Smooth muscle cell (in vitro differentiated cells): ENCODE data around the gene SLC39A11. TPM values are rescaled to one million over a fixed set of nuclear protein-coding genes. Genes with fewer than 3 reads are reported as not detected.
A peak's percentile ranks its signal among the peaks of the same experiment; 100 is the strongest.

Experiments
- DNase-seq: peaks from one replicate; lab custom pipeline; 2025; ENCODE audit not compliant: unreplicated experiment; lab: John Stamatoyannopoulos, UW
- H2AFZ ChIP-seq: fragments of 200-600 bp; sonication (generic); 2 replicates; pipeline ENCODE4 v1.6.0; 2016; ENCODE audit warnings: antibody characterized with exemption, low read depth, mild to moderate bottlenecking
- H3F3A ChIP-seq: fragments of 200-600 bp; sonication (generic); 2 replicates; pipeline ENCODE4 v1.6.0; 2017; ENCODE audit warnings: antibody characterized with exemption, low read depth
- H3K27ac ChIP-seq: fragments of 200-600 bp; sonication (generic); 2 replicates; pipeline ENCODE4 v1.5.1; 2016; ENCODE audit warnings: low read depth, mild to moderate bottlenecking
- H3K27me3 ChIP-seq: fragments of 200-600 bp; sonication (generic); 2 replicates; pipeline ENCODE4 v1.6.1; 2016; ENCODE audit warnings: low read depth, mild to moderate bottlenecking
- H3K36me3 ChIP-seq: fragments of 200-600 bp; sonication (generic); 2 replicates; pipeline ENCODE4 v1.5.1; 2016; ENCODE audit warnings: low read depth
- H3K4me1 ChIP-seq: fragments of 200-600 bp; sonication (generic); 2 replicates; pipeline ENCODE4 v1.5.1; 2016; ENCODE audit warnings: low read depth
- H3K4me2 ChIP-seq: fragments of 200-600 bp; sonication (generic); 2 replicates; pipeline ENCODE4 v1.6.0; 2016; ENCODE audit warnings: mild to moderate bottlenecking
- H3K4me3 ChIP-seq: fragments of 200-600 bp; sonication (generic); 2 replicates; pipeline ENCODE4 v1.5.1; 2016; ENCODE audit warnings: mild to moderate bottlenecking
- H3K79me2 ChIP-seq: fragments of 200-600 bp; sonication (generic); 2 replicates; pipeline ENCODE4 v1.6.0; 2016; ENCODE audit warnings: low read depth, mild to moderate bottlenecking
- H3K9ac ChIP-seq: fragments of 200-600 bp; sonication (generic); 2 replicates; pipeline ENCODE4 v1.6.0; 2016; ENCODE audit warnings: low read depth
- H3K9me3 ChIP-seq: fragments of 200-600 bp; sonication (generic); replicated peaks from 2 replicates; pipeline ENCODE4 v1.5.1; 2016; ENCODE audit warnings: low read depth
- H4K20me1 ChIP-seq: fragments of 200-600 bp; sonication (generic); 2 replicates; pipeline ENCODE4 v1.6.0; 2016; ENCODE audit warnings: low read depth
- CTCF ChIP-seq: fragments of 200-600 bp; sonication (generic); IDR thresholded peaks from 2 replicates; pipeline ENCODE4 v1.5.1; 2017; ENCODE audit warnings: borderline replicate concordance, mild to moderate bottlenecking, antibody characterized with exemption; ENCODE audit not compliant: insufficient read depth, poor library complexity, severe bottlenecking
- WGBS: methylation state at CpG from one replicate; pipeline ENCODE4 v1.1.7; 2016; ENCODE audit warnings: low lambda C conversion rate; 5-methylcytosine and 5-hydroxymethylcytosine counted together
- polyA plus RNA-seq: library from polyadenylated mRNA; unstranded; fragments of >200 nt; fragmentation: Nextera tagmentation; extraction: Ambion mirVana; gene quantifications from 2 replicates; pipeline ENCODE4 v1.2.1, GENCODE V29; 2016
- total RNA-seq: library from RNA; depleted of rRNA; stranded (reverse); fragments of >200 nt; gene quantifications from 2 replicates; pipeline ENCODE4 v1.2.3, GENCODE V29; 2014

The SLC39A11 gene
- total and polyA plus RNA-seq, 2 experiments from 2014 or later = 9.2 to 36.7 TPM

DNA sequence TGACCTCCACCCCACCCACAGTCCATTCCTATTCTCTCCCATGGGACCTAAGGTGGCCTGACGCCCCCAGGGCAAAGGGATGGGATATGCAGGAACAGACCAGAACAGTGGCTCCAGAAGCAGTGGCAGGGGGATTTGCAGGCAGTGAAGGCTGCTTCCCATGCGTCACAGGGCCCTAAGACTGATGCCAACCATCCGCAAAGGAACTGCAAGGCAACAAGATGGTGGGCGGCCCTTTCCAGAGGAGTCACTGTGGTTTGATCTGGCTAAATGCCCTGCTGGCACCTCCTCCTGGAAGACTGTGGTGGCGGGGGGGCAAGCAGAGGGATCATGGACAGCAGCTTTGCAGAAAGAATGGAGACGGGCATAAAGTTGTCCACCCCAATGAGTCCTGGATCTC is 4.4 kb upstream of the SLC39A11 start:
- H3K9me3 ChIP-seq = no peaks in the 10 kb centered on the region
- H4K20me1 ChIP-seq = no peaks in the 10 kb centered on the region
- H3K27ac ChIP-seq = no peak overlapping the region
- DNase-seq = no peak
- TF ChIP-seq CTCF = no peak
- H3K36me3 ChIP-seq = no peaks in the 10 kb centered on the region
- H3K79me2 ChIP-seq = no peaks in the 10 kb centered on the region
- 88% methylated on average over 6 of the region's 6 CpGs for WGBS
- H3K4me2 ChIP-seq = no peak overlapping the region
- H3K4me1 ChIP-seq = peaks cover 3% of the 10 kb centered on the region
- H3F3A ChIP-seq = no peaks in the 10 kb centered on the region
- no peak overlapping the region for H3K9ac ChIP-seq
- peaks cover 6% of the 10 kb centered on the region for H3K27me3 ChIP-seq
- H2AFZ ChIP-seq = no peak overlapping the region
- no peak overlapping the region for H3K4me3 ChIP-seq

GRCh38 chr17:73096211-73096610 is 3.7 kb upstream of the SLC39A11 start:
- Histone ChIP-seq H3K27ac (no peak overlapping the region), H3F3A (no peaks in the 10 kb centered on the region), H4K20me1 (no peaks in the 10 kb centered on the region), H3K9me3 (no peaks in the 10 kb centered on the region), H3K9ac (no peak overlapping the region), H3K4me3 (no peak overlapping the region), H3K36me3 (no peaks in the 10 kb centered on the region), H3K4me2 (no peak overlapping the region), H3K4me1 (peaks cover 3% of the 10 kb centered on the region), H3K27me3 (peaks cover 6% of the 10 kb centered on the region), H2AFZ (no peak overlapping the region), H3K79me2 (no peaks in the 10 kb centered on the region)
- no peak for TF ChIP-seq CTCF
- no peak for DNase-seq
- 90% methylated on average over 6 of the region's 6 CpGs for WGBS

DNA sequence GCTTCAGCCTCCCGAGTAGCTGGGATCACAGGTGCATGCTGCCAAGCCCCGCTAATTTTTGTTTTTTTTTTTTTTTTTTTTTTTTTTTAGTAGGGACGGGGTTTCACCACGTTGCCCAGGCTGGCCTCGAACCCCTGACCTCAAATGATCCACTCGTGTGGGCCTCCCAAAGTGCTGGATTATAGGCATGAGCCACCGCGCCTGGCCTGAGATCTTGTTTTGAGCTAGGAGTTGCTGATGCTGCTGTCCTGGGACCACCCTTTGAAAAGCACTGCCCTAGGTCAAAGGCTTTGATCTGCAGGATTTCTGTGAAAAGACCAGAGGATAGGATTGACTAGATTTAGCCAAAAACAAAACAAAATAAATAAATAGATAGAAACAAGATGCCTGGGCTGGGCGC is 798 bp upstream of the SLC39A11 start:
- no peak overlapping the region for H3K27ac ChIP-seq
- no peaks in the 10 kb centered on the region for H3F3A ChIP-seq
- DNase-seq = no peak
- H2AFZ ChIP-seq = no peak overlapping the region
- H3K4me1 ChIP-seq = peaks cover 3% of the 10 kb centered on the region
- H3K9ac ChIP-seq = no peak overlapping the region
- 83% methylated on average over 9 of the region's 9 CpGs for WGBS
- no peak overlapping the region for H3K4me2 ChIP-seq
- TF ChIP-seq CTCF = no peak
- H4K20me1 ChIP-seq = no peaks in the 10 kb centered on the region
- H3K36me3 ChIP-seq = no peaks in the 10 kb centered on the region
- H3K27me3 ChIP-seq = no peaks in the 10 kb centered on the region
- H3K4me3 ChIP-seq = no peak overlapping the region
- H3K79me2 ChIP-seq = no peaks in the 10 kb centered on the region
- H3K9me3 ChIP-seq = no peaks in the 10 kb centered on the region

- H4K20me1 ChIP-seq = no peaks in the 10 kb centered on the region
- H3K27ac ChIP-seq = no peak overlapping the region
- no peaks in the 10 kb centered on the region for H3K36me3 ChIP-seq
- peak overlapping the region; percentile 61 for H3K4me3 ChIP-seq
- H3K27me3 ChIP-seq = no peaks in the 10 kb centered on the region
- H3K4me1 ChIP-seq = peaks cover 3% of the 10 kb centered on the region
- H3F3A ChIP-seq = no peaks in the 10 kb centered on the region
- peak overlapping the region; percentile 88 for H3K4me2 ChIP-seq
- H3K79me2 ChIP-seq = no peaks in the 10 kb centered on the region
- peak overlapping the region; percentile 98 for H2AFZ ChIP-seq
- DNase-seq = peak; percentile 25
- no peak for TF ChIP-seq CTCF
- 21% methylated on average over 16 of the region's 20 CpGs for WGBS
- no peak overlapping the region for H3K9ac ChIP-seq
- H3K9me3 ChIP-seq = no peaks in the 10 kb centered on the region
Measured at GRCh38 chr17:73091770-73092522, 542 bp downstream of the SLC39A11 start.
